Calu3 (cell line): Measurements from ENCODE around the gene AMY1B. TPM values are rescaled to one million over a fixed set of nuclear protein-coding genes. Genes with fewer than 3 reads are reported as not detected.
"Not testable (repeated sequence)": the region's sequence is repeated elsewhere in the genome, so short reads cannot be mapped to it uniquely, and the experiment has no call there.

Source experiments
- BruUV-seq: library from RNA; stranded (reverse); fragments of 400-500 nt; replicated peaks from 2 replicates; lab custom pipeline; 2021; lab: Mats Ljungman, UMichigan
- CTCF ChIA-PET: fragments of 300-600 bp; sonication (Branson Sonifier 250); formaldehyde crosslinking; loops from one replicate; lab custom pipeline; 2022; ENCODE audit warnings: antibody characterized with exemption; lab: Charles Lee
- DNase-seq: peaks from one replicate; pipeline ENCODE4 v3.0.0; 2022
- H3K27ac Mint-ChIP-seq: one replicate; pipeline ENCODE4 v1.8.0; 2022; ENCODE audit warnings: mixed read lengths; ENCODE audit not compliant: unreplicated experiment
- H3K27me3 Mint-ChIP-seq: one replicate; pipeline ENCODE4 v1.8.0; 2022; ENCODE audit warnings: mixed read lengths; ENCODE audit not compliant: unreplicated experiment
- H3K36me3 Mint-ChIP-seq: one replicate; pipeline ENCODE4 v1.8.0; 2022; ENCODE audit warnings: mild to moderate bottlenecking, moderate library complexity, mixed read lengths; ENCODE audit not compliant: insufficient read depth, unreplicated experiment
- H3K4me1 Mint-ChIP-seq: one replicate; pipeline ENCODE4 v1.8.0; 2022; ENCODE audit warnings: mild to moderate bottlenecking, low read depth, mixed read lengths; ENCODE audit not compliant: unreplicated experiment
- H3K4me3 Mint-ChIP-seq: one replicate; pipeline ENCODE4 v1.8.0; 2022; ENCODE audit warnings: mild to moderate bottlenecking, low read depth, moderate library complexity, mixed read lengths; ENCODE audit not compliant: unreplicated experiment
- H3K9me3 Mint-ChIP-seq: one replicate; pipeline ENCODE4 v1.8.0; 2022; ENCODE audit warnings: low read depth, mixed read lengths; ENCODE audit not compliant: unreplicated experiment
- intact Hi-C: fragments of 100-400 bp; cut with micrococcal nuclease; formaldehyde crosslinking; loops from one replicate; pipeline ENCODE4 v1.10.0; 2022; ENCODE audit not compliant: unreplicated experiment
- total RNA-seq: library from RNA; stranded (reverse); gene quantifications from 2 replicates; pipeline ENCODE4 v1.2.3, GENCODE V29; 2022

Gene AMY1B
- total RNA-seq, 1 experiment from 2014 or later: not detected

- H3K36me3 Mint-ChIP-seq, DNase-seq, H3K4me3 Mint-ChIP-seq, H3K4me1 Mint-ChIP-seq, CTCF ChIA-PET, H3K27ac Mint-ChIP-seq, BruUV-seq, H3K9me3 Mint-ChIP-seq, intact Hi-C loops, H3K27me3 Mint-ChIP-seq: not testable (repeated sequence)
Observed at GRCh38 chr1:103700669-103701068, 4.7 kb upstream of the AMY1B start.

GRCh38 chr1:103697430-103697829 is 1.4 kb upstream of the AMY1B start:
- H3K4me1 Mint-ChIP-seq, BruUV-seq, H3K27me3 Mint-ChIP-seq, H3K4me3 Mint-ChIP-seq, intact Hi-C loops, H3K36me3 Mint-ChIP-seq, DNase-seq, H3K27ac Mint-ChIP-seq, CTCF ChIA-PET, H3K9me3 Mint-ChIP-seq: not testable (repeated sequence)

DNA sequence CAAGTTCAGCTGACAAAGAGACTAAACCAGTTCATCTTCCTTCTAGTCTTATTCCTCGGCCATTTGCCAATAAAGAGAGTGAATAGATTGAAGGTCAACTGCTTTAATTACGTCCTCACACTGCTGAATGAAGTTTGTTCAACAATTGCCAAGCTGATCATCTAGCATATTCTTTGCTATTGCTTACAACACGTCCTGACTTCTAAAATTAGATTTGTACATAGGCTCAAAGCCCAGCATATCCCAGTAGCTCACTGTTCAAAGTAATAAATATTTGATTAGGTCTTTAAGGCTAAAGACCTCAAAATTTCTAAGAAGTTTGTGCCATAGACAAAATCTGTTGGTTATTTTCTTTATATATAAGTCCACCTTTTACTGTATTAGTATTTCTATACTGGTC is 19.7 kb downstream of the AMY1B start:
- H3K27me3 Mint-ChIP-seq, DNase-seq, BruUV-seq, H3K9me3 Mint-ChIP-seq, H3K4me3 Mint-ChIP-seq, H3K4me1 Mint-ChIP-seq, intact Hi-C loops, H3K36me3 Mint-ChIP-seq, CTCF ChIA-PET, H3K27ac Mint-ChIP-seq: not testable (repeated sequence)

DNA sequence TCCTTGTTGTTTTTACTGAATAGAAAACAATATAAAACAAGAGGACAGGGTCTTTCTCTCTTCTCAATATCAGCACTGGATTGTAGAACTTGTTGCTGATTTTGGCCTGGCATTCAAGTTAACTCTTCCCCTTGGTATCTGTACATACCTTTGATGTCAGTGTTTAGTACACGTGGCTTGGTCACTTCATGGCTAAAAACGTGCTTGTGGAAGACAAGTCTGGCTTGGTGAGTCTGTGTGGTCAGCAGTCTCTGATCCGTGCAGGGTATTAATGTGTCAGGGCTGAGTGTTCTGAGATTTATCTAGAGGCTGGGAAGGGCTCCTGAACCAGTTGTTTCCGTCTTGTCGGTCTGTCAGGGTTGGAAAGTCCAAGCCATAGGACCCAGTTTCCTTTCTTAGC is 40.5 kb downstream of the AMY1B start, which contains the start of gene AMY1A:
TSS of gene AMY1A (plus strand) at position 301 of the 400 bp plus-strand sequence. CDS start 571 bp downstream, outside the sequence.
- intact Hi-C loops, H3K27me3 Mint-ChIP-seq, H3K4me1 Mint-ChIP-seq, H3K4me3 Mint-ChIP-seq, H3K9me3 Mint-ChIP-seq, CTCF ChIA-PET, H3K36me3 Mint-ChIP-seq, DNase-seq, BruUV-seq, H3K27ac Mint-ChIP-seq: not testable (repeated sequence)

DNA sequence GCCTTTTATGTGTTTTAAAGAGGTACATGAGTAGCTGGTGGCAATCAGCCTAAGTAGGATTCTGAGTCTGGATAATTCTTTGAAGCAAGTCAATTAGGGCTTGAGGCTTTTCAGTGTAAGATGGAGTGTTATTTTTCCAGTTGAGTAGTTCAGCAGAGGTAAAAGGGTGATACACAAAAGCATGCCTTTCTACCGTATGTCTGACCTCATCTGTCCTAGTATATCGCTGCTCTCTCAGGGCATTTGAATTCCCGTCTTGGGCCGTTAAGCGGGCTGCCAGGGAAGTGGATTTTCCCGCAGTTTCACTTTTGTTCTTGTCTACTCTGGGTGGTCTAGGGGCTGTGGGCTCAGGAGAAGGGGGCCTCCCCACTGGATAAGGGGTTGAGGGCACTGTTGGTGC is 41.9 kb downstream of the AMY1B start:
- H3K27ac Mint-ChIP-seq, H3K4me1 Mint-ChIP-seq, BruUV-seq, DNase-seq, CTCF ChIA-PET, H3K9me3 Mint-ChIP-seq, H3K36me3 Mint-ChIP-seq, H3K4me3 Mint-ChIP-seq, H3K27me3 Mint-ChIP-seq, intact Hi-C loops: not testable (repeated sequence)

DNA sequence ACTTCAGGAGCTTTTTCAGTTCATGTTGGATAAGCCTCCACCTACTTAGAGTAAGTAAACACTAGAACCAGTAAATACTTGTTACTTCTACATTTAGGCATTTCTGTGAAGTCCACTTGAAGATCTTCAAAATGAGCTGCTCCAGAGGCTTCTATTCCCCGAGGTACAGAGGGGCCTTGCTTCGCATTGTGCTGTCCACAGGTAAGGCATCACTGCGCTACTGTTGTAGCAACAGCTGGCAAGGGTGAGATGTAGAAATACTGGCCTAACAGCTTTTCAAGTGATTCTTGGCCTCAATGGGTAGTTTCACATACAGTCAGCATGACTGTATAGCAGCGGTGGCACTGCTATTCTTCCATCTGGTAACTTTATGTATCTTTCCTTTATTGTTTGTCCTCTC is 45.1 kb downstream of the AMY1B start:
- H3K27ac Mint-ChIP-seq, H3K9me3 Mint-ChIP-seq, CTCF ChIA-PET, intact Hi-C loops, H3K4me1 Mint-ChIP-seq, H3K4me3 Mint-ChIP-seq, DNase-seq, H3K27me3 Mint-ChIP-seq, H3K36me3 Mint-ChIP-seq, BruUV-seq: not testable (repeated sequence)

DNA sequence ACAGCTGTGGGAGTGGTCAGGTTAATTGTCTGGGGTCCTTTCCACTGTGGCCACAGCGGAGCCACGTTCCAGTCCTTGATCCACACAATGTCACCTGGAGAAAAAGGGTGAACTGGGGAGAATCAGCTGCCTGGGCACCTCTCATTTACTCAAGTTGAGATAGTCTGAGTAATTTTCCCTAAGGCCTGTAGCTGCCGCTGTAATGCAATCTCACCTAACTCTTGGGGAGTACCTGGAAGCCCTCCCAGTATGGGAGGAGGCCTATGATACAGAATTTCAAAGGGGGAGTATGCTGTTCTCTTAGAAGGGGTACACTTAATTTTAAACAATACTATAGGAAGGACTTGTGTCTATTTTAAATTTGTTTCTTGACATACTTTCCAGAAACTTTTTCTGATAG is 45.7 kb downstream of the AMY1B start:
- H3K36me3 Mint-ChIP-seq, BruUV-seq, H3K4me3 Mint-ChIP-seq, H3K4me1 Mint-ChIP-seq, intact Hi-C loops, H3K9me3 Mint-ChIP-seq, DNase-seq, CTCF ChIA-PET, H3K27me3 Mint-ChIP-seq, H3K27ac Mint-ChIP-seq: not testable (repeated sequence)

DNA sequence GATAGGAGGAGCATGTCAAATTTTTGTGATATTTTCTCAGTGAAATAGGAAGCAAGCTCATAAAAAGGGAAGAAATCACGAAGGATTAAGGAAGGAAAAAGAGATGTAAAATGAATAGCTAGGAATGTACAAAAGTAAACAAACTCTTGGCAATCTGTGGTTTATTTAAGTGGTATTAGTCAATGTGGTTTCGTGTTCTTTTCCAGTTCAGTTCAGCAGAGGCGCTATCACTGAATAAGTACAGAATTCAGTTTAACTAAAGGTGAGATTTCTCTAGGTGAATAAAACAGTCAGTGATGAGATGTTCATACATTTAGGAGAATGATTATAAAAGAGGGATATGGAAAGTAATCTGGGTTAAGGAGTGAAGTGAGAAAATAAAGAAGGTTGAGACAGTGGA is 52.1 kb downstream of the AMY1B start:
- DNase-seq, intact Hi-C loops, H3K4me3 Mint-ChIP-seq, BruUV-seq, CTCF ChIA-PET, H3K36me3 Mint-ChIP-seq, H3K4me1 Mint-ChIP-seq, H3K27me3 Mint-ChIP-seq, H3K9me3 Mint-ChIP-seq, H3K27ac Mint-ChIP-seq: not testable (repeated sequence)

DNA sequence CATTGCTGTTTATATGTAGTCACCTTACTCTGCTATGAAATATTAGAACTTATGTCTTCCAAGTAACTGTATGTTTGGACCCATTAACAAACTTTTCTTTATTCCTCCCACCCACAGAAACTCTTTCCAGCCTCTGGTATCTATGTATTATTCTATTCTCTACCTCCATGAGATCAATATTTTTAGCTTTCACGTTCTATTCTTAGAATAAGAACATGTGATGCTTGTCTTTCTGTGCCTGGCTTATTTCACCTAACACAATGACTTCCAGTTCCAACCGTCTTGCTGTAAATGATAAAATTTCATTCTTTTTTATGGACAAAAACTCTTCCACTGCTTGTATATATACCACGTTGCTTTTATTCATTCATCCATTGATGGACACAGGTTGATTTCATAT is 54.8 kb downstream of the AMY1B start:
- intact Hi-C loops, H3K27me3 Mint-ChIP-seq, H3K36me3 Mint-ChIP-seq, DNase-seq, BruUV-seq, H3K4me1 Mint-ChIP-seq, CTCF ChIA-PET, H3K27ac Mint-ChIP-seq, H3K4me3 Mint-ChIP-seq, H3K9me3 Mint-ChIP-seq: not testable (repeated sequence)
